Measurements from ENCODE around the gene POLK.

GRCh38 chr5:75568202-75568601, 56.5 kb downstream of the POLK start:
- no peak for TF ChIP-seq CTCF (IDR thresholded peaks at IDR 0.05)
- no peak for TF ChIP-seq POLR2A (IDR thresholded peaks at IDR 0.05)

Data from heart left ventricle (tissue), 13 donors.